ENCODE measurements around the gene PNPLA5. TPM values are rescaled to one million over a fixed set of nuclear protein-coding genes. Genes with fewer than 3 reads are reported as not detected.

PNPLA5 gene
- total RNA-seq, 1 experiment from 2014 or later, result not detected

GRCh38 chr22:43858156-43858895 lies 33.5 kb downstream of the PNPLA5 start:
- Histone ChIP-seq H3K36me3 (ENCODE audit: low read depth, low read length) (no peaks in the 10 kb centered on the region), H3K4me3 (ENCODE audit: low read length) (no peak overlapping the region), H2AFZ (ENCODE audit: low read length) (no peak overlapping the region), H3K4me1 (ENCODE audit: insufficient read depth, low read length) (no peaks in the 10 kb centered on the region), H3K9me2 (replicated peaks; ENCODE audit: low read length) (no peaks in the 10 kb centered on the region), H4K20me1 (ENCODE audit: low read length) (no peaks in the 10 kb centered on the region), H3K9ac (ENCODE audit: low read length) (no peak overlapping the region), H3K27me3 (ENCODE audit: low read length) (peaks cover 25% of the 10 kb centered on the region), H3K9me3 (ENCODE audit: low read length) (no peaks in the 10 kb centered on the region), H3K79me2 (ENCODE audit: low read length) (no peaks in the 10 kb centered on the region), H3F3A (ENCODE audit: low read length, unreplicated experiment) (no peaks in the 10 kb centered on the region), H3K4me2 (ENCODE audit: low read length) (no peak overlapping the region), H3K27ac (ENCODE audit: low read length) (no peak overlapping the region)
- ChIA-PET POLR2A (ENCODE audit: unreplicated experiment) (no interaction called here), CTCF (no interaction called here)
- intact Hi-C loops (cut with micrococcal nuclease), result no loop called here
- no TSS peak for BruUV-seq (replicated peaks)
- ATAC-seq (no peak), DNase-seq (no peak)
- TF ChIP-seq CTCF (conservative IDR thresholded peaks at IDR 0.05; ENCODE audit: low read depth, low read length) (no peak), EZH2phosphoT487 (IDR thresholded peaks at IDR 0.05; ENCODE audit: borderline replicate concordance, low read length) (no peak), EZH2 (IDR thresholded peaks at IDR 0.05; ENCODE audit: low read length, unreplicated experiment) (no peak)

GRCh38 chr22:43857367-43857766 lies 34.4 kb downstream of the PNPLA5 start:
- BruUV-seq (replicated peaks), result no TSS peak
- H3K4me2 ChIP-seq (ENCODE audit: low read length), result no peak overlapping the region
- CTCF ChIA-PET, result no interaction called here

More at GRCh38 chr22:43857367-43857766, 34.4 kb downstream of the PNPLA5 start:
- intact Hi-C loops (cut with micrococcal nuclease), result no loop called here
- H3K9me3 ChIP-seq (ENCODE audit: low read length), result no peaks in the 10 kb centered on the region
- no peak overlapping the region for H3K4me3 ChIP-seq (ENCODE audit: low read length)
- no peak overlapping the region for H2AFZ ChIP-seq (ENCODE audit: low read length)
- no peaks in the 10 kb centered on the region for H3K79me2 ChIP-seq (ENCODE audit: low read length)
- DNase-seq (no peak), ATAC-seq (no peak)
- H3K4me1 ChIP-seq (ENCODE audit: insufficient read depth, low read length), result no peaks in the 10 kb centered on the region
- H3K27me3 ChIP-seq (ENCODE audit: low read length), result peaks cover 19% of the 10 kb centered on the region
- no peaks in the 10 kb centered on the region for H3K36me3 ChIP-seq (ENCODE audit: low read depth, low read length)
- no peaks in the 10 kb centered on the region for H4K20me1 ChIP-seq (ENCODE audit: low read length)
- H3K9me2 ChIP-seq (replicated peaks; ENCODE audit: low read length), result no peaks in the 10 kb centered on the region
- H3F3A ChIP-seq (ENCODE audit: low read length, unreplicated experiment), result no peaks in the 10 kb centered on the region
- TF ChIP-seq EZH2phosphoT487 (IDR thresholded peaks at IDR 0.05; ENCODE audit: borderline replicate concordance, low read length) (no peak), EZH2 (IDR thresholded peaks at IDR 0.05; ENCODE audit: low read length, unreplicated experiment) (no peak), CTCF (conservative IDR thresholded peaks at IDR 0.05; ENCODE audit: low read depth, low read length) (no peak)
- no peak overlapping the region for H3K9ac ChIP-seq (ENCODE audit: low read length)
- POLR2A ChIA-PET (ENCODE audit: unreplicated experiment), result no interaction called here
- H3K27ac ChIP-seq (ENCODE audit: low read length), result no peak overlapping the region
